ENCODE data around the gene LPCAT3.

DNA sequence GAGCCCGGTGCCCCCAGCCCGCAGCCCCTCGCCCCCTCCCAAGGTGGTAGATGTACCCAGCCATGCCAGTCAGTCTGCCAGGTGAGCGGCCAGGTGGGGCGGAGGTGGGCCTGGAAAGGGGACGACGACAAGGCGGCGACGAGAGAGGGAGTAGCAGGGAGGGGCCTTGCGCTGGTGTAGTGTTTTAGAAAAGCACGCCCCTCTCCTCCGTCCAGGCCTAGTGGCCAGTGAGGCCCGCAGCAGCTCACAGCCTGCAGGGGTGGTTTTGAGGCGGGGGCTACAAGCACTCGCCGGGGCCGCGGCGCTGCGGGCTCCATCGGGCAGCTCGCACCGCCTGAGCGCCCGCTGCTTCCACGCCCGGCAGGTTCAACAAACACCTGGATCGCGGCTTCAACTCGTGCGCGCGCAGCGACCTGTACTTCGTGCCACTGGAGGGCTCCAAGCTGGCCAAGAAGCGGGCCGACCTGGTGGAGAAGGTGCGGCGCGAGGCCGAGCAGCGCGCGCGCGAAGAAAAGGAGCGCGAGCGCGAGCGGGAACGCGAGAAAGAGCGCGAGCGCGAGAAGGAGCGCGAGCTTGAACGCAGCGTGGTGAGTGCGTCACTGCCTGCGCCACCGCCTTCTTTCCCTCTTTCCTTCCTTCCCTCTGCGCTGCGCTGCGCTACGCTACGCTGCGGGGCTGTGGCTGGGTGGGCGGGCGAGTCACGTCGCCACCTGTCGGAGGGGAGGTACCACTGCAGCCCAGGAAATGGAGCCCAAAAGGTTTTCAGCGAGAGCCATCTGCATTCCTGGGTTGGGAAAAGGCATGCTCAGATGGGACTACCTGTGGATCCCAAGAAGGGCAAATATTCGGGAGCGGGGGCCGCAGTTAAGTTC, 80.6 kb downstream of the LPCAT3 start:
- TF ChIP-seq, protein P1, sequence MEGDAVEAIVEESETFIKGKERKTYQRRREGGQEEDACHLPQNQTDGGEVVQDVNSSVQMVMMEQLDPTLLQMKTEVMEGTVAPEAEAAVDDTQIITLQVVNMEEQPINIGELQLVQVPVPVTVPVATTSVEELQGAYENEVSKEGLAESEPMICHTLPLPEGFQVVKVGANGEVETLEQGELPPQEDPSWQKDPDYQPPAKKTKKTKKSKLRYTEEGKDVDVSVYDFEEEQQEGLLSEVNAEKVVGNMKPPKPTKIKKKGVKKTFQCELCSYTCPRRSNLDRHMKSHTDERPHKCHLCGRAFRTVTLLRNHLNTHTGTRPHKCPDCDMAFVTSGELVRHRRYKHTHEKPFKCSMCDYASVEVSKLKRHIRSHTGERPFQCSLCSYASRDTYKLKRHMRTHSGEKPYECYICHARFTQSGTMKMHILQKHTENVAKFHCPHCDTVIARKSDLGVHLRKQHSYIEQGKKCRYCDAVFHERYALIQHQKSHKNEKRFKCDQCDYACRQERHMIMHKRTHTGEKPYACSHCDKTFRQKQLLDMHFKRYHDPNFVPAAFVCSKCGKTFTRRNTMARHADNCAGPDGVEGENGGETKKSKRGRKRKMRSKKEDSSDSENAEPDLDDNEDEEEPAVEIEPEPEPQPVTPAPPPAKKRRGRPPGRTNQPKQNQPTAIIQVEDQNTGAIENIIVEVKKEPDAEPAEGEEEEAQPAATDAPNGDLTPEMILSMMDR (conservative IDR thresholded peaks at IDR 0.05; ENCODE audit: low read depth, low read length) = peak; percentile 96
- TF ChIP-seq FOS (IDR thresholded peaks at IDR 0.05; ENCODE audit: low read depth, low read length) (no peak), SMC3 (IDR thresholded peaks at IDR 0.05; ENCODE audit: low read depth, low read length) (peak; percentile 70), POLR2A (IDR thresholded peaks at IDR 0.05; ENCODE audit: low read depth, low read length) (peak; percentile 35; the same call in 1 of the 2 replicates), RFX5 (IDR thresholded peaks at IDR 0.05; ENCODE audit: low read depth, low read length) (no peak), BHLHE40 (IDR thresholded peaks at IDR 0.05; ENCODE audit: low read depth, low read length) (no peak), RAD21 (IDR thresholded peaks at IDR 0.05; ENCODE audit: low read length) (peak; percentile 62)
- TF ChIP-seq, protein P2, sequence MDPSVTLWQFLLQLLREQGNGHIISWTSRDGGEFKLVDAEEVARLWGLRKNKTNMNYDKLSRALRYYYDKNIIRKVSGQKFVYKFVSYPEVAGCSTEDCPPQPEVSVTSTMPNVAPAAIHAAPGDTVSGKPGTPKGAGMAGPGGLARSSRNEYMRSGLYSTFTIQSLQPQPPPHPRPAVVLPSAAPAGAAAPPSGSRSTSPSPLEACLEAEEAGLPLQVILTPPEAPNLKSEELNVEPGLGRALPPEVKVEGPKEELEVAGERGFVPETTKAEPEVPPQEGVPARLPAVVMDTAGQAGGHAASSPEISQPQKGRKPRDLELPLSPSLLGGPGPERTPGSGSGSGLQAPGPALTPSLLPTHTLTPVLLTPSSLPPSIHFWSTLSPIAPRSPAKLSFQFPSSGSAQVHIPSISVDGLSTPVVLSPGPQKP (IDR thresholded peaks at IDR 0.05; ENCODE audit: borderline replicate concordance, low read depth, low read length) = no peak

All from IMR-90 (cell line).